Tibial nerve (tissue), 4 donors: ENCODE data around the gene TAC1. TPM values are rescaled to one million over a fixed set of nuclear protein-coding genes. Genes with fewer than 3 reads are reported as not detected.

Source experiments
- DNase-seq, 2 donors: peaks; one replicate each; pipeline ENCODE4 v3.0.0-alpha.2; 2019; ENCODE audit warnings: low spot score in 2 of 2
- H3K27ac ChIP-seq, 4 donors: fragments of 200-600 bp; sonication (generic) in 3 of 4; one replicate each; pipeline ENCODE4 v1.5.1; 2017 to 2019; ENCODE audit warnings: mild to moderate bottlenecking in 1 of 4
- H3K27me3 ChIP-seq, 2 donors: fragments of 200-600 bp; sonication (generic) in 1 of 2; one replicate each; pipeline versions ENCODE4 v1.5.1 to v1.6.0; 2017 to 2019
- H3K36me3 ChIP-seq, 3 donors: fragments of 200-600 bp; sonication (generic); one replicate each; pipeline ENCODE4 v1.5.1; 2018 to 2019
- H3K4me1 ChIP-seq, 4 donors: fragments of 200-600 bp; sonication (generic) in 3 of 4; one replicate each; pipeline ENCODE4 v1.5.1; 2017 to 2019
- H3K4me3 ChIP-seq, 4 donors: fragments of 200-600 bp; sonication (generic) in 3 of 4; one replicate each; pipeline ENCODE4 v1.5.1; 2017 to 2019; ENCODE audit warnings: mild to moderate bottlenecking in 1 of 4, moderate library complexity in 1 of 4
- H3K9me3 ChIP-seq, 4 donors: fragments of 200-600 bp; sonication (generic) in 3 of 4; one replicate each; pipeline ENCODE4 v1.5.1; 2017 to 2019
- EP300 ChIP-seq, 2 donors: sonication (generic); formaldehyde crosslinking; IDR thresholded peaks; one replicate each; pipeline ENCODE4 v1.6.1; 2017; ENCODE audit warnings: antibody characterized with exemption in 2 of 2, mild to moderate bottlenecking in 1 of 2
- POLR2A ChIP-seq, 2 donors: fragments of 450-650 bp; IDR thresholded peaks; one replicate each; pipeline ENCODE4 v1.6.1; 2017; ENCODE audit warnings: antibody characterized with exemption in 2 of 2, mild to moderate bottlenecking in 2 of 2, moderate library complexity in 2 of 2
- WGBS, 2 donors: methylation state at CpG; one replicate each; pipeline ENCODE4 v1.1.5; 2018; 5-methylcytosine and 5-hydroxymethylcytosine counted together
- total RNA-seq, 4 donors: library from RNA; depleted of rRNA; stranded (reverse); fragments of >200 nt; gene quantifications; one replicate each; pipeline ENCODE4 v1.1.0, GENCODE V29; 2016
- TF ChIP-seq, protein P1 (sequence below), 5 experiments: fragments of 200-600 bp in 3 of 5; fragments of 450-650 bp in 2 of 5; sonication (generic) in 3 of 5; IDR thresholded peaks; one replicate each; pipeline ENCODE4 v1.5.1; 2016 to 2019; ENCODE audit warnings: antibody characterized with exemption in 5 of 5, mild to moderate bottlenecking in 3 of 5, moderate library complexity in 2 of 5

Gene TAC1
- 100 to 1,000 TPM in 1 of 4 donors, 10 to 100 TPM in 3; 23.6 to 121 (median 51.6) TPM for total RNA-seq

GRCh38 chr7:97731736-97732564, at the start of gene TAC1:
TAC1 (plus strand) TSS chr7:97732086; CDS start chr7:97732613, 527 bp downstream.
- Histone ChIP-seq H3K27ac (peak within 1 kb of the TSS in 1 of 4 donors; percentile 53), H3K4me3 (peak within 1 kb of the TSS; percentile 14 to 54 (median 21)), H3K4me1 (peaks cover 0 to 29% (median 4%) of the 10 kb centered on the region in 4 donors), H3K36me3 (no peaks in the 10 kb centered on the region), H3K9me3 (no peaks in the 10 kb centered on the region), H3K27me3 (peaks cover 0 to 46% of the 10 kb centered on the region in 2 donors)
- peak in 1 of 2 donors; percentile 35 for DNase-seq
- WGBS, 2 donors, result 1 to 2% methylated on average over 26 to 54 of the region's 57 CpGs
- TF ChIP-seq EP300 (IDR thresholded peaks at IDR 0.05) (peak in 1 of 2 donors; percentile 23), POLR2A (IDR thresholded peaks at IDR 0.05) (no peak)

DNA sequence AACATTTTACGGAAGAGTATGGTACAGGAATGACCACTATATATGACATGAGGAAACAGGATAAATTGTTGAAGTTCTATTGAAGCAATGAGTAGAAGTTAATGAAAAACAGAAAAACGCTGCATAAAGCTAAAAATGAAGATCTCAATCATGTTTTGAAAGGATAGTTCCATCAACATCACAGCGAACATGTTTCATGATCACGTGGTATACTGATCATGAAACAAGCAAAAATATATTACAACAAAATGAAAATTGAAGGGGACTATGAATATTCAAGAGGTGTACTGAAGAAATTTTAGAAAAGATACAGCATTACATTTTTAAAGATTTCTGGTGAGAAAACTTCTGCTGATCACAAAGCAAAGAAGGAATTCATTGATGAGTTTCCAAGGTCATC, 45.9 kb upstream of the TAC1 start:
- 73 to 88% methylated on average over 4 of the region's 4 CpGs for WGBS, 2 donors

GRCh38 chr7:97693586-97693985, 38.3 kb upstream of the TAC1 start:
- no peak overlapping the region for H3K4me3 ChIP-seq
- no peaks in the 10 kb centered on the region for H3K27me3 ChIP-seq
- WGBS, 2 donors, result 76 to 88% methylated on average over 1 of the region's 1 CpG
- no peaks in the 10 kb centered on the region for H3K36me3 ChIP-seq
- TF ChIP-seq EP300 (IDR thresholded peaks at IDR 0.05) (no peak), POLR2A (IDR thresholded peaks at IDR 0.05) (no peak)
- TF ChIP-seq, protein P1, sequence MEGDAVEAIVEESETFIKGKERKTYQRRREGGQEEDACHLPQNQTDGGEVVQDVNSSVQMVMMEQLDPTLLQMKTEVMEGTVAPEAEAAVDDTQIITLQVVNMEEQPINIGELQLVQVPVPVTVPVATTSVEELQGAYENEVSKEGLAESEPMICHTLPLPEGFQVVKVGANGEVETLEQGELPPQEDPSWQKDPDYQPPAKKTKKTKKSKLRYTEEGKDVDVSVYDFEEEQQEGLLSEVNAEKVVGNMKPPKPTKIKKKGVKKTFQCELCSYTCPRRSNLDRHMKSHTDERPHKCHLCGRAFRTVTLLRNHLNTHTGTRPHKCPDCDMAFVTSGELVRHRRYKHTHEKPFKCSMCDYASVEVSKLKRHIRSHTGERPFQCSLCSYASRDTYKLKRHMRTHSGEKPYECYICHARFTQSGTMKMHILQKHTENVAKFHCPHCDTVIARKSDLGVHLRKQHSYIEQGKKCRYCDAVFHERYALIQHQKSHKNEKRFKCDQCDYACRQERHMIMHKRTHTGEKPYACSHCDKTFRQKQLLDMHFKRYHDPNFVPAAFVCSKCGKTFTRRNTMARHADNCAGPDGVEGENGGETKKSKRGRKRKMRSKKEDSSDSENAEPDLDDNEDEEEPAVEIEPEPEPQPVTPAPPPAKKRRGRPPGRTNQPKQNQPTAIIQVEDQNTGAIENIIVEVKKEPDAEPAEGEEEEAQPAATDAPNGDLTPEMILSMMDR (IDR thresholded peaks at IDR 0.05), result no peak
- H3K4me1 ChIP-seq, result no peaks in the 10 kb centered on the region
- no peaks in the 10 kb centered on the region for H3K9me3 ChIP-seq
- H3K27ac ChIP-seq, result no peak overlapping the region
- DNase-seq, result no peak

More for the DNA sequence above, 45.9 kb upstream of the TAC1 start:
- Histone ChIP-seq H3K27ac (no peak overlapping the region), H3K9me3 (no peaks in the 10 kb centered on the region), H3K4me1 (no peaks in the 10 kb centered on the region), H3K4me3 (no peak overlapping the region), H3K36me3 (no peaks in the 10 kb centered on the region), H3K27me3 (no peaks in the 10 kb centered on the region)
- TF ChIP-seq POLR2A (IDR thresholded peaks at IDR 0.05) (no peak), EP300 (IDR thresholded peaks at IDR 0.05) (no peak)
- TF ChIP-seq, protein P1 (IDR thresholded peaks at IDR 0.05), result no peak
- no peak for DNase-seq

GRCh38 chr7:97694355-97694754, 37.5 kb upstream of the TAC1 start:
- 65 to 83% methylated on average over 2 of the region's 2 CpGs for WGBS, 2 donors
- TF ChIP-seq, protein P1 (IDR thresholded peaks at IDR 0.05), result no peak
- no peak for TF ChIP-seq POLR2A (IDR thresholded peaks at IDR 0.05)
- TF ChIP-seq EP300 (IDR thresholded peaks at IDR 0.05), result no peak
- H3K27ac ChIP-seq, result no peak overlapping the region

DNA sequence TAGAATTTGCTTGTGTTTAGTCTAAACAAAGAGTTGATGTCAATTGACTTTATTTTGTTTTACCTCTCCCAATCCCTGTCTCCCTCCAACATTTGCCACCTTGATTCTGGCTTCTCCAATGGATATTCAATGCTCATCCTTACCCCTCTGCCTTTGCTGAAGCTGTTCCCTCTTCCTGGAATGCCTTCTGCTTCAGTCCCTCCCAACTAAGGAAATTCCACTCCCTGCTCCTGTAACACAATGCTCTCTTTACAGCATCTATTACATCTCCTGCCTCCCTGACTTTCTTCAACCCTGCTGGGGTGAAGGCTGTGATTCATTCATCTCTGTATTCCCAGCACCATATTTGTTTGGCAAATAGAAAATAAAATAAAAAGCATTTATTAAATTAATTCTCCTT, 34.5 kb upstream of the TAC1 start:
- H3K4me3 ChIP-seq, result no peak overlapping the region

More at GRCh38 chr7:97694355-97694754, 37.5 kb upstream of the TAC1 start:
- Histone ChIP-seq H3K36me3 (no peaks in the 10 kb centered on the region), H3K4me3 (no peak overlapping the region), H3K9me3 (no peaks in the 10 kb centered on the region), H3K4me1 (no peaks in the 10 kb centered on the region), H3K27me3 (no peaks in the 10 kb centered on the region)
- no peak for DNase-seq

More for the DNA sequence above, 34.5 kb upstream of the TAC1 start:
- TF ChIP-seq POLR2A (IDR thresholded peaks at IDR 0.05) (no peak), EP300 (IDR thresholded peaks at IDR 0.05) (no peak)
- TF ChIP-seq, protein P1 (IDR thresholded peaks at IDR 0.05), result no peak
- no peaks in the 10 kb centered on the region for H3K36me3 ChIP-seq
- no peaks in the 10 kb centered on the region for H3K4me1 ChIP-seq
- peaks cover 0 to 5% (median 0%) of the 10 kb centered on the region in 4 donors for H3K9me3 ChIP-seq
- no peak for DNase-seq
- H3K27me3 ChIP-seq, result no peaks in the 10 kb centered on the region
- H3K27ac ChIP-seq, result no peak overlapping the region
